Measurements from ENCODE around the gene PCCA.

PCCA gene

DNA sequence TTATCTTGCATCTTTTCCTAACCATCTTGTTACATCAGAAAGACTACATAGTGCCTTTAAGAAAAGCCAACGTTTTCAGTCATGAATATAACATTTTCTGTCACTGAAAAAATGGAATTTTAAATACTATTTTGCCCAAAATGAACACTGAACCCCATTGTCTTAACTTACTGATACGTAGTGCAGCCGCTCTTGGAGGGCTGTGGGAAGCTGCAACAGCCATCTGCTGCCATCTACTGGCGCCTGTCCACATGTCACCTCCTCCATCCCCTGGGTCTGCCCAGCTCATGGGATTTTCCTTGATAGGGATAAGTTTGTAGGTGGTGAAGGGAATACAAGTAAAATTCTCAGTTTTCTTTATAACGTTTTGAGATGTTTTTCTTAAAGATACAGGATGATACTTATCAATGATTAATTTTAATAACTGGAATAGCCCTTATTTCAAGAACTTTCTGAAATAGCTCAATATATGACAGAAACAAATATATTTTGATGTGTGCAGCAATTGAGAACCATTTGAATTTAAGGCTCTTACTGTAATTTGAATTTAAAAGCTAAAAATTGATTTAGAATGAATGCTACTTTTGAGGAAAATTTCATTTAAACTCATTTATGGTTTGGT is 426.0 kb downstream of the PCCA start:
- TF ChIP-seq, protein P1, sequence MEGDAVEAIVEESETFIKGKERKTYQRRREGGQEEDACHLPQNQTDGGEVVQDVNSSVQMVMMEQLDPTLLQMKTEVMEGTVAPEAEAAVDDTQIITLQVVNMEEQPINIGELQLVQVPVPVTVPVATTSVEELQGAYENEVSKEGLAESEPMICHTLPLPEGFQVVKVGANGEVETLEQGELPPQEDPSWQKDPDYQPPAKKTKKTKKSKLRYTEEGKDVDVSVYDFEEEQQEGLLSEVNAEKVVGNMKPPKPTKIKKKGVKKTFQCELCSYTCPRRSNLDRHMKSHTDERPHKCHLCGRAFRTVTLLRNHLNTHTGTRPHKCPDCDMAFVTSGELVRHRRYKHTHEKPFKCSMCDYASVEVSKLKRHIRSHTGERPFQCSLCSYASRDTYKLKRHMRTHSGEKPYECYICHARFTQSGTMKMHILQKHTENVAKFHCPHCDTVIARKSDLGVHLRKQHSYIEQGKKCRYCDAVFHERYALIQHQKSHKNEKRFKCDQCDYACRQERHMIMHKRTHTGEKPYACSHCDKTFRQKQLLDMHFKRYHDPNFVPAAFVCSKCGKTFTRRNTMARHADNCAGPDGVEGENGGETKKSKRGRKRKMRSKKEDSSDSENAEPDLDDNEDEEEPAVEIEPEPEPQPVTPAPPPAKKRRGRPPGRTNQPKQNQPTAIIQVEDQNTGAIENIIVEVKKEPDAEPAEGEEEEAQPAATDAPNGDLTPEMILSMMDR (IDR thresholded peaks at IDR 0.05; ENCODE audit: insufficient read depth, missing control alignments), result peak; percentile 97
- FAIRE-seq (peak; percentile 75), DNase-seq (ENCODE audit: insufficient read length, low spot score) (peak; percentile 83)

DNA sequence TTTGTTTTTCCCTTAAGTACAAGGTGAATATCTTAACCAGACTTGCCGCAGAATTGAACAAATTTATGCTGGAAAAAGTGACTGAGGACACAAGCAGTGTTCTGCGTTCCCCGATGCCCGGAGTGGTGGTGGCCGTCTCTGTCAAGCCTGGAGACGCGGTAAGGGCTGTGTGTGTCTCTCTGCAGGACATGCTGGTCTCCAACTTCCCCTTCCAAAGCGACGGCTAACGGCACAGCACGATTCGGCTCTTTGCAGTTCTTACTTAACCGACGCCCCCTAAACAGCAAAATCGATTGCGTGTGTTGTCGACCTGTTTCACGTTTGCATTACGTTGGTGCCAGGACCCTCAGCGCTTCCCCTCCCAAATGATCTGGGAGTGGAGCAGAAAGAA is 426.5 kb downstream of the PCCA start:
- FAIRE-seq (no peak), DNase-seq (ENCODE audit: insufficient read length, low spot score) (no peak)
- TF ChIP-seq, protein P1 (IDR thresholded peaks at IDR 0.05; ENCODE audit: insufficient read depth, missing control alignments), result no peak

DNA sequence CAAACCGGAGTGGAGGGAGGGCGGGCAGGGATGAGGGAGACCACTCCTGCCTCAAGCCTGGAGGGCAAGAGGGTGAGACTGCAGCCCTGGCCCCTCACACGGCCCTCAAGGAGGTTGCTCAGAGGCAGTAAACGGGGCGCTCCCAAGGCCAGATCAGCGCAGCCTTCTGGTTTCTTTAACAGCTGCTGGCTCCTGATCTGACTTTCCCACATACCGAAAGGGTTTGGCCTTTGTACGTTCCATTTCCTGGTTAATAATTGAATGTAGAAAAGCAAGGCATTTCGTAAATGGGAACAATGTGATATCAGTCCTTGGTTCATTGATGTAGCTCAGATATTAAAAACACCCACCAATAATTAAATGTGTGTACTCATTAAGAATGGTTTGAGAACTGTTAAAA is 428.2 kb downstream of the PCCA start:
- FAIRE-seq, result no peak
- TF ChIP-seq, protein P1 (IDR thresholded peaks at IDR 0.05; ENCODE audit: insufficient read depth, missing control alignments), result no peak
- DNase-seq (ENCODE audit: insufficient read length, low spot score), result no peak

DNA sequence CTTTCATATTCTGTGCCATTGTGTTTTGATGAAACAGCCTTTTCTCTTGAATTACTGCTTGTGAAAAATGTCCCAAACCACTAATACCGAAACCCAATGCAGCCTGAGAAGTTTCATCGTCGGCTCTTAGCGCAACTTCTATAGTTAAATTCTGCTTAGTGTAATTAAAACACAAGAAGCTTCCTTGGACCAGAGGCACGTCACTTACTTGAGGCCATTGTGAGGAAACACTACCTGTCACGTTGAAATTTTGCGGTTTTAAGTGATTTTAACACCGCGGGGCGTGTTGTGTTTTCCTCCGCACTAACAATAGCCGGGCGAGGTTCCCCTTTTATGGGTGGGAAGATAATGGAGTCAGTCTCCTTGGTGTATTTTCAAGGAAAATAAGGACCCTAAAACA is 428.8 kb downstream of the PCCA start:
- DNase-seq (ENCODE audit: insufficient read length, low spot score) (no peak), FAIRE-seq (no peak)
- TF ChIP-seq, protein P1 (IDR thresholded peaks at IDR 0.05; ENCODE audit: insufficient read depth, missing control alignments), result no peak

DNA sequence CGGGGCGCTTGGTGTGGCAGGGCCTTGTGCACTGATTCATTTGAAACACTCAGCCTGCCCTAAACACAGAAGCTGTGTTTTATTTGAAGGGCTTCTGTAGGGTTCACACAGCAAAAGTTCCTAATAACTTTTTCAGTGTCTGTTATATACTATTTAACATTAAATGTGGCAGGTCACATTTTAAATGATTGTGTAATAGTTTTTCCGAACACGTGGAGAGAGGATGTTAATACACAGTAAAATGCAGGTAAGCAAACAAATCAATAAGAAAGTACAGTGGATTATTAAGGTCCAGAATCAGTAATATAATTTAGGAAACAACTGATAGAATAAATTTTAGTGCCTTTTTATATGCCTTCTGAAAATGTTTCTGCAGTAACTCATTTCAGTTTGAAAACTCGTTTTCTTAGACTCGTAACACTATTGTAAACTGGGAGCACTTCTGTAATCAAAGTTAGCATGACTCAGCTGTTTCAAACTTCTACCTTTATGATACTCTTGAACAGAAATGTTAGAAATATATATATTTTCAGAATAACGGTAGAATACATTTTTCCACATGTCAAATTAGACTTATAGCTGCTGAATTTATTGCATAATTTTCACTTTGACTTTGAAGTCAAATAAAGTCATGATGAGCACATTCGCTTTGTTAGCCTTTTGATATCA is 429.6 kb downstream of the PCCA start:
- TF ChIP-seq, protein P1 (IDR thresholded peaks at IDR 0.05; ENCODE audit: insufficient read depth, missing control alignments), result no peak
- no peak for DNase-seq (ENCODE audit: insufficient read length, low spot score)
- no peak for FAIRE-seq

DNA sequence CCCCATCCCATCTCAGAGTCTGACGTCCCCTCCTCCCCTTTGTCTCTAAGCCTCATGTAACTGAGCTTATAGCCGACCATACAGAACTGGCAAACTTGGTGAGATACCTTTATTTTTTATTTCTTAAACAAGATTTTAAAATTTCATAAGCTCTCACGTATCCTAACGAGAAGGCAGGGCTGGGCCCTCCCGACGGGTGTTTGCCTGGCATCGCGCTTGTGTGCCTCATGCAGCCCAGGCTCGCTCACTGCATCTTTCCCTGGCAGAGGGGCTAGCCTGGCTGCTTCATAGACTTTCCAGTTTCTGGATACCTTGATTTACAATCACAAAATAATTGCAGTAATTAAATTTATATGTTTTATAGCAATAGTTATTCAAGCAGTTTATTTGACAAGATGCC is 430.7 kb downstream of the PCCA start:
- TF ChIP-seq, protein P1 (IDR thresholded peaks at IDR 0.05; ENCODE audit: insufficient read depth, missing control alignments), result no peak
- FAIRE-seq (no peak), DNase-seq (ENCODE audit: insufficient read length, low spot score) (no peak)

Measured in D721Med (cell line).